Measurements from ENCODE around the gene LRRC8B. TPM values are rescaled to one million over a fixed set of nuclear protein-coding genes. Genes with fewer than 3 reads are reported as not detected.

Gene LRRC8B
- total RNA-seq, 1 donor, result 1.4 TPM

GRCh38 chr1:89529196-89529595 lies 4.6 kb downstream of the LRRC8B start:
- no peak for TF ChIP-seq CTCF (IDR thresholded peaks at IDR 0.05; ENCODE audit: extremely low read depth, low read depth, low read length)
- Histone ChIP-seq H3K4me3 (ENCODE audit: insufficient read depth, low read length) (no peak overlapping the region), H3K9me3 (ENCODE audit: low read depth, low read length) (no peaks in the 10 kb centered on the region), H3K27ac (ENCODE audit: low read depth, low read length) (no peak overlapping the region), H3K4me1 (ENCODE audit: insufficient read depth, low read length) (peaks cover 6% of the 10 kb centered on the region), H3K79me2 (ENCODE audit: insufficient read depth, low read length) (no peaks in the 10 kb centered on the region), H3K4me2 (ENCODE audit: insufficient read depth, low read length) (no peak overlapping the region), H3K36me3 (ENCODE audit: insufficient read depth, low read length) (no peaks in the 10 kb centered on the region), H2AFZ (ENCODE audit: low read length) (no peak overlapping the region), H4K20me1 (ENCODE audit: insufficient read depth, low read length) (no peaks in the 10 kb centered on the region), H3K27me3 (ENCODE audit: insufficient read depth, low read length) (no peaks in the 10 kb centered on the region)
- DNase-seq (ENCODE audit: insufficient read length, low spot score, missing footprints), result no peak

- H3K79me2 ChIP-seq (ENCODE audit: insufficient read depth, low read length), result no peaks in the 10 kb centered on the region
- H3K27ac ChIP-seq (ENCODE audit: low read depth, low read length), result no peak overlapping the region
- H3K9me3 ChIP-seq (ENCODE audit: low read depth, low read length), result no peaks in the 10 kb centered on the region
- no peak overlapping the region for H3K4me3 ChIP-seq (ENCODE audit: insufficient read depth, low read length)
- no peak overlapping the region for H2AFZ ChIP-seq (ENCODE audit: low read length)
- H3K27me3 ChIP-seq (ENCODE audit: insufficient read depth, low read length), result no peaks in the 10 kb centered on the region
- DNase-seq (ENCODE audit: insufficient read length, low spot score, missing footprints), result no peak
- TF ChIP-seq CTCF (IDR thresholded peaks at IDR 0.05; ENCODE audit: extremely low read depth, low read depth, low read length), result no peak
- no peaks in the 10 kb centered on the region for H3K4me1 ChIP-seq (ENCODE audit: insufficient read depth, low read length)
- no peak overlapping the region for H3K4me2 ChIP-seq (ENCODE audit: insufficient read depth, low read length)
- H3K36me3 ChIP-seq (ENCODE audit: insufficient read depth, low read length), result no peaks in the 10 kb centered on the region
- no peaks in the 10 kb centered on the region for H4K20me1 ChIP-seq (ENCODE audit: insufficient read depth, low read length)
Observed at GRCh38 chr1:89530444-89531089, 5.9 kb downstream of the LRRC8B start.

- Histone ChIP-seq H4K20me1 (ENCODE audit: insufficient read depth, low read length) (peaks cover 2% of the 10 kb centered on the region), H3K4me3 (ENCODE audit: insufficient read depth, low read length) (no peak overlapping the region), H3K9me3 (ENCODE audit: low read depth, low read length) (no peaks in the 10 kb centered on the region), H3K27ac (ENCODE audit: low read depth, low read length) (no peak overlapping the region), H3K4me1 (ENCODE audit: insufficient read depth, low read length) (no peaks in the 10 kb centered on the region), H3K4me2 (ENCODE audit: insufficient read depth, low read length) (no peak overlapping the region), H2AFZ (ENCODE audit: low read length) (no peak overlapping the region), H3K36me3 (ENCODE audit: insufficient read depth, low read length) (no peaks in the 10 kb centered on the region), H3K27me3 (ENCODE audit: insufficient read depth, low read length) (no peaks in the 10 kb centered on the region), H3K79me2 (ENCODE audit: insufficient read depth, low read length) (no peaks in the 10 kb centered on the region)
- TF ChIP-seq CTCF (IDR thresholded peaks at IDR 0.05; ENCODE audit: extremely low read depth, low read depth, low read length), result no peak
- no peak for DNase-seq (ENCODE audit: insufficient read length, low spot score, missing footprints)
Observed at GRCh38 chr1:89531480-89532139, 7.0 kb downstream of the LRRC8B start.

- no peak overlapping the region for H3K4me3 ChIP-seq (ENCODE audit: insufficient read depth, low read length)
- no peak overlapping the region for H2AFZ ChIP-seq (ENCODE audit: low read length)
- DNase-seq (ENCODE audit: insufficient read length, low spot score, missing footprints), result no peak
- TF ChIP-seq CTCF (IDR thresholded peaks at IDR 0.05; ENCODE audit: extremely low read depth, low read depth, low read length), result no peak
- no peak overlapping the region for H3K4me2 ChIP-seq (ENCODE audit: insufficient read depth, low read length)
- no peaks in the 10 kb centered on the region for H3K27me3 ChIP-seq (ENCODE audit: insufficient read depth, low read length)
- H3K79me2 ChIP-seq (ENCODE audit: insufficient read depth, low read length), result no peaks in the 10 kb centered on the region
- no peaks in the 10 kb centered on the region for H3K4me1 ChIP-seq (ENCODE audit: insufficient read depth, low read length)
- H3K36me3 ChIP-seq (ENCODE audit: insufficient read depth, low read length), result no peaks in the 10 kb centered on the region
- H3K27ac ChIP-seq (ENCODE audit: low read depth, low read length), result no peak overlapping the region
- no peaks in the 10 kb centered on the region for H3K9me3 ChIP-seq (ENCODE audit: low read depth, low read length)
- peaks cover 2% of the 10 kb centered on the region for H4K20me1 ChIP-seq (ENCODE audit: insufficient read depth, low read length)
Observed at GRCh38 chr1:89532228-89532627, 7.6 kb downstream of the LRRC8B start.
